Activated CD8-positive, alpha-beta T cell treated with anti-CD3 and anti-CD28 coated beads for 36 hours (primary cell): ENCODE data around the gene ANKFY1. TPM values are rescaled to one million over a fixed set of nuclear protein-coding genes. Genes with fewer than 3 reads are reported as not detected.

ENCODE experiments used
- ATAC-seq: fragments of 200-7000 bp; cut with Tn5 transposase; one replicate; pipeline ENCODE4 v1.10.0; 2021; ENCODE audit warnings: mild to moderate bottlenecking, moderate library complexity
- CTCF ChIA-PET: fragments of 350-600 bp; sonication (Branson Sonifier 250); formaldehyde crosslinking; loops from one replicate; lab custom pipeline; 2021; ENCODE audit warnings: antibody characterized with exemption; lab: Charles Lee
- POLR2A ChIA-PET: fragments of 350-600 bp; sonication (Branson Sonifier 250); formaldehyde crosslinking; loops from one replicate; lab custom pipeline; 2021; ENCODE audit warnings: antibody characterized with exemption; lab: Charles Lee
- DNase-seq: peaks from one replicate; pipeline ENCODE4 v3.0.0-alpha.2; 2020
- H3K27ac Mint-ChIP-seq: one replicate; pipeline ENCODE4 v1.8.0; 2021; ENCODE audit warnings: mild to moderate bottlenecking, mixed read lengths
- H3K27me3 Mint-ChIP-seq: one replicate; pipeline ENCODE4 v1.8.0; 2021; ENCODE audit warnings: mixed read lengths
- H3K36me3 Mint-ChIP-seq: one replicate; pipeline ENCODE4 v1.8.0; 2021; ENCODE audit warnings: low read depth, mixed read lengths
- H3K4me1 Mint-ChIP-seq: one replicate; pipeline ENCODE4 v1.8.0; 2021; ENCODE audit warnings: low read depth, mixed read lengths
- H3K4me3 Mint-ChIP-seq: one replicate; pipeline ENCODE4 v1.8.0; 2021; ENCODE audit warnings: mild to moderate bottlenecking, moderate library complexity, mixed read lengths
- H3K9me3 Mint-ChIP-seq: one replicate; pipeline ENCODE4 v1.8.0; 2021; ENCODE audit warnings: mixed read lengths
- intact Hi-C: fragments of 100-400 bp; cut with micrococcal nuclease; formaldehyde crosslinking; loops from one replicate; pipeline ENCODE4 v1.10.0; 2022
- total RNA-seq, 2 experiments: library from RNA; stranded (reverse); gene quantifications; one replicate each; pipeline ENCODE4 v1.2.3, GENCODE V29; 2021
- TF ChIP-seq, protein P1 (sequence below): fragments of 200-600 bp; IDR thresholded peaks from one replicate; pipeline ENCODE4 v1.8.0; 2022; ENCODE audit warnings: antibody characterized with exemption, mild to moderate bottlenecking

The ANKFY1 gene
- total RNA-seq, 2 experiments from 2014 or later, result 46.3 to 46.8 TPM

DNA sequence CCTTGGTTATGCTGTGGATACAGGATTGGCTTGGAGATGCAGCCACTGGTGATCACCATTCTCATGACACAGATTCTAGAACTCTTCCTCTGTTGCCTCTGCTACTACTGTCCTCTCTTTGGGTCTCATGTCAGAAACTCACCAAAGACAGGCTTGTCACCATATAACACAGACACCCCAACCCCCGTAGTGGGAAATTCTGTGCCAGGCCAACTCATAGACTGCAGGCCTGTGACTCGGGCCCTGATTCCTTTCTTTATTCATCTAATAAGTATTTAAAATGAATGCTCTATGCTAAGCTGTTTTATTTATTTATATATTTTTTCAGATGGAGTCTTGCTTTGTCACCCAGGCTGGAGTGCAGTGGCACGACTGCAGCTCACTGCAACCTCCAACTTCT is 111.3 kb downstream of the ANKFY1 start:
- H3K4me3 Mint-ChIP-seq, result no peak overlapping the region
- ATAC-seq, result no peak
- peaks cover 4% of the 10 kb centered on the region for H3K36me3 Mint-ChIP-seq
- no peaks in the 10 kb centered on the region for H3K27me3 Mint-ChIP-seq
- H3K9me3 Mint-ChIP-seq, result no peaks in the 10 kb centered on the region
- no peak for DNase-seq
- POLR2A ChIA-PET, result interaction anchor here (1.3 to 2.9 kb wide), 2 partner anchors 9 to 15 kb away, joined by 3 to 17 read pairs; partner anchors contain the start of genes CYB5D2 and ZZEF1
- no peaks in the 10 kb centered on the region for H3K4me1 Mint-ChIP-seq
- TF ChIP-seq, protein P1, sequence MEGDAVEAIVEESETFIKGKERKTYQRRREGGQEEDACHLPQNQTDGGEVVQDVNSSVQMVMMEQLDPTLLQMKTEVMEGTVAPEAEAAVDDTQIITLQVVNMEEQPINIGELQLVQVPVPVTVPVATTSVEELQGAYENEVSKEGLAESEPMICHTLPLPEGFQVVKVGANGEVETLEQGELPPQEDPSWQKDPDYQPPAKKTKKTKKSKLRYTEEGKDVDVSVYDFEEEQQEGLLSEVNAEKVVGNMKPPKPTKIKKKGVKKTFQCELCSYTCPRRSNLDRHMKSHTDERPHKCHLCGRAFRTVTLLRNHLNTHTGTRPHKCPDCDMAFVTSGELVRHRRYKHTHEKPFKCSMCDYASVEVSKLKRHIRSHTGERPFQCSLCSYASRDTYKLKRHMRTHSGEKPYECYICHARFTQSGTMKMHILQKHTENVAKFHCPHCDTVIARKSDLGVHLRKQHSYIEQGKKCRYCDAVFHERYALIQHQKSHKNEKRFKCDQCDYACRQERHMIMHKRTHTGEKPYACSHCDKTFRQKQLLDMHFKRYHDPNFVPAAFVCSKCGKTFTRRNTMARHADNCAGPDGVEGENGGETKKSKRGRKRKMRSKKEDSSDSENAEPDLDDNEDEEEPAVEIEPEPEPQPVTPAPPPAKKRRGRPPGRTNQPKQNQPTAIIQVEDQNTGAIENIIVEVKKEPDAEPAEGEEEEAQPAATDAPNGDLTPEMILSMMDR, result no peak
- intact Hi-C loops, result no loop called here
- CTCF ChIA-PET, result no interaction called here
- H3K27ac Mint-ChIP-seq, result no peak overlapping the region

DNA sequence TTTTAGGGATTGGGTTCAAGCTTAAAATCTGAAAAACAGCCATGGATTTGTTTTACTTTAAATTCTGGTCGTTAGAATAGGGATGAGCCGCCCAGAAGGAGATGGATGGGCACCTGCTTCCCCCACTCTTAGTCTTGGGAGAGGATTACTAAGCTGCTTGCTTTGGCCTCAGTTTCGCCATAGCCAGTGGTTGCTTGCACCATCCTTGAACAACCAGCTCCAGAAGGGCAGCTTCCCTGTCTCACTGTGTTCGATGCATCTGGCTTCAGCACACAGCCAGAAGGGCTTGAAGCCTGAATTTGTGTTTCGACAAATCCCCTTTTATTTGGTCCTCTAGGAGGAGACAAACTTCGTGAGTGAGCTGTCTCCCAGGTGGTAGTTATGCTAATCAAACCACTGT is 113.7 kb downstream of the ANKFY1 start:
- Mint-ChIP-seq H3K27me3 (no peaks in the 10 kb centered on the region), H3K4me3 (no peak overlapping the region), H3K9me3 (no peaks in the 10 kb centered on the region), H3K4me1 (peaks cover 7% of the 10 kb centered on the region), H3K27ac (no peak overlapping the region), H3K36me3 (peaks cover 4% of the 10 kb centered on the region)
- TF ChIP-seq, protein P1, result no peak
- ATAC-seq (no peak), DNase-seq (no peak)
- ChIA-PET POLR2A (interaction anchor here (0.8 to 1.7 kb wide), 2 partner anchors 10 to 13 kb away, joined by 4 read pairs; no protein-coding TSS in a partner anchor), CTCF (interaction anchor here (1.0 kb wide), 1 partner anchor 12 kb away, joined by 3 read pairs; no protein-coding TSS in a partner anchor)
- intact Hi-C loops, result no loop called here

DNA sequence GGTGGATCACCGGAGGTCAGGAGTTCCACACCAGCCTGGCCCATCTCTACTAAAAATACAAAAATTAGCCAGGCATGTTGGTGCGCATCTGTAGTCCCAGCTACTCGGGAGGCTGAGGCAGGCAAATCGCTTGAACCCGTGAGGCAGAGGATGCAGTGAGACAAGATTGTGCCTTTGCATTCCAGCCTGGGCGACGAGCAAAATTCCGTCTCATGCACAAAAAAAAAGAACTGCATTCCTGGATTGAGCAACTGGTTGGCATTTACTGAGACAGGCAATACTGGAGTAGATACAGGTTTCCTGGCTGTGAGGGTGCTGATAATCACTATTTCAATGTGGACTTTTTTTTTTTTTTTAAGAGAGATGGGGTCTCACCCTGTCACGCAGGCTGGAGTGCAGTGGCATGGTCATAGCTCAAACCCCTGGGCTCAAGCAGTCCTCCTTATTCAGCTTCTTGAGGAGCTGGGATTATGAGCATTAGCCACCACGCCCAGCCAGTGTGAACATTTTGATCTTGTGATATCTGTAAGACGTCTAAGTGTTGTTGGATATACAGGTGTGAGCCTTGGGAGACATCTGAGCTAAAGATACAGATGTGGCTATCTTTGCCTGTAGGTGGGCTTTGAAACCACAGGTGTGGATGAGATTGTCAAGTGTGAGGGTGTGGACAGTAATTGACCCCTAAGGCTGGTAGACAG is 115.0 kb downstream of the ANKFY1 start:
- no peak for DNase-seq
- Mint-ChIP-seq H3K9me3 (no peaks in the 10 kb centered on the region), H3K36me3 (peaks cover 7% of the 10 kb centered on the region), H3K27ac (no peak overlapping the region), H3K4me1 (peaks cover 14% of the 10 kb centered on the region), H3K27me3 (no peaks in the 10 kb centered on the region), H3K4me3 (no peak overlapping the region)
- intact Hi-C loops, result no loop called here
- TF ChIP-seq, protein P1, result no peak
- POLR2A ChIA-PET, result interaction anchor here (1.7 kb wide), 1 partner anchor 11 kb away, joined by 4 read pairs; no protein-coding TSS in a partner anchor
- CTCF ChIA-PET, result interaction anchor here (0.7 kb wide), 1 partner anchor 9 kb away, joined by 3 read pairs; no protein-coding TSS in a partner anchor
- no peak for ATAC-seq

DNA sequence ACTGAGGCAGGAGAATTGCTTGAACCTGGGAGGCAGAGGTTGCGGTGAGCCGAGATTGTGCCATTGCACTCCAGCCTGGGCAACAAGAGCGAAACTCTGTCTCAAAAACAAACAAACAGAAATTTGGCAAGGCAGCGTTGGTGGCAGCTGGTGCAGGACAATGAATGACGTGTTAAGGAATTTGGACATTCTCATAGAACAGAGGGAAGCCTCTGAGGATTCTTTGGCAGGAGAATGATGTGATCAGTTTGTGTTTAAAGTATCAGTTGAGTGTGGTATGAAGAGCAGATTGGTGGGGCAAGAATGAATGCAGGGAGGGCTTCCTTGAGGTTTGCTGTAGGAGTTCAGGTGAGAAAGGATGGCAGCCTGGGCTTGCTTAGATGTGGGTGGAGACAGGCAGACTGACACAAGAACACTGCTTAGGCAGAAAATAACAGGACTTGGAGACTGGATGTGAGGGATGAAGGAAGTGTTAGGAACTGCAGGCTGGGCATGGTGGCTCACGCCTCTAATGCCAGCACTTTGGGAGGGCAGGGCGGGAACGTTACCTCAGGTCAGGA is 115.9 kb downstream of the ANKFY1 start:
- CTCF ChIA-PET, result no interaction called here
- Mint-ChIP-seq H3K9me3 (no peaks in the 10 kb centered on the region), H3K4me1 (peaks cover 14% of the 10 kb centered on the region), H3K27me3 (no peaks in the 10 kb centered on the region), H3K36me3 (peaks cover 7% of the 10 kb centered on the region), H3K4me3 (no peak overlapping the region), H3K27ac (no peak overlapping the region)
- TF ChIP-seq, protein P1, result no peak
- DNase-seq, result no peak
- no peak for ATAC-seq
- POLR2A ChIA-PET, result no interaction called here
- intact Hi-C loops, result no loop called here

DNA sequence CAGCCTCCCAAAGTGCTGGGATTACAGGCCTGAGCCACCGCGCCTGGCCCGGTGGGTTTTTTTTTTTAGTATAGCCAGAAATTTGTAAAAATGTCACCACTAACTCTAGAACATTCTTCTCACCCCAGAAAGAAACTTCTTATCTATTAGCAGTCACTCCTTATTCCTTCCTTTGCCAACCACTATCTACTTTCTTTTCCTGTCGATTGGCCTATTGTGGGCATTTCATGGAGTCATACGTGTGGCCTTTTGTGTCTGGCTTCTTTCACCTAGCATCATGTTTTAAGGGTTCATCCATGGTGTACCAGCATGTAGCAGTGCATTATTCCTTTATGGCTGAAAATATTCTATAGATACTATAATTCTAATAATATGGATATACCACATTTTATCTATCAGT is 117.1 kb downstream of the ANKFY1 start:
- TF ChIP-seq, protein P1, result no peak
- H3K27me3 Mint-ChIP-seq, result no peaks in the 10 kb centered on the region
- peak overlapping the region; percentile 27 for H3K27ac Mint-ChIP-seq
- ATAC-seq (no peak), DNase-seq (no peak)
- H3K4me1 Mint-ChIP-seq, result peaks cover 20% of the 10 kb centered on the region
- ChIA-PET POLR2A (interaction anchor here (0.7 kb wide), 2 partner anchors 42 to 253 kb away, joined by 3 read pairs; no protein-coding TSS in a partner anchor), CTCF (no interaction called here)
- H3K36me3 Mint-ChIP-seq, result peaks cover 6% of the 10 kb centered on the region
- no peak overlapping the region for H3K4me3 Mint-ChIP-seq
- intact Hi-C loops, result no loop called here
- no peaks in the 10 kb centered on the region for H3K9me3 Mint-ChIP-seq
